SH-SY5Y (cell line): Measurements from ENCODE around the gene PARVG.

Source experiments
- GATA2 ChIP-seq: IDR thresholded peaks from 2 replicates; pipeline ENCODE4 v1.6.1; 2011; ENCODE audit warnings: mild to moderate bottlenecking, low read depth, low read length
- GATA3 ChIP-seq: IDR thresholded peaks from 2 replicates; pipeline ENCODE4 v1.6.1; 2011; ENCODE audit warnings: low read depth, mild to moderate bottlenecking, low read length, moderate library complexity

PARVG gene

DNA sequence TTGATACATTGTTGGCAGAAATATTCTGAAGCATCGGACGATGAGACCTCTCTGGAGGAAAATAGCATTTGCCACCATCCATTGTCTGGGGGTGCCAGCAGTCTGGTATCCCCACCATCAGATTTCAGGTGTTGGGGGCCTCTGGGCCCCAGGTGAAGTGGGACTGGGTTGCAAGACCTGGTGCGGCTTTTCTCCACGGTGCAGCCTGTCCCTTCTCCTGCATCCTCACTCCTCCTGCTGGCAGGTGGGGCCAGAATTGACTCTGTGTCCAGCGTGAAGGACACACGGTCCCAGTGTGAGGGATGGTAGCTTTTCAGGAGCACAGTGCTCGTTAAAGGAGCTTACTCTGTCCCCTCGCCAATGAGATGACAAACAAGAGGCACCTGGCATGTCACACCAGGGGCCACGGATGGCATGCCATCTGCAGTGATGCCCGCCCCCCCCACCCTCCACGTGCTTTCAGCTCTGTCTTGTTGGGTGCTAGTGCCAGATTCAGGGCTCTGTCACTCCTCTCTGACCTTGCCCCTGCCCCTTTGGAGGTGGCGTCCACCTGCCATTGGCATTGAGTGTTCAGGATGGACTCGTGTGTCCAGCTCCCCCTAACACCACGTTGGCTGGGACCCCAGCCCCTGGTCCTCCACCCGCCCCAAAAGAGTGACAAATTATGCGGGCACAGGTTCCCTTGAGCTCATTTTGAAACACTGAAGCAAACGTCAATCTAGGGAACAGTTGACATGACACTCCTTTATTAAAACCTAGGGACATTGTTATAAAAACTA lies 62.4 kb downstream of the PARVG start:
- TF ChIP-seq GATA2 (no peak), GATA3 (no peak)

DNA sequence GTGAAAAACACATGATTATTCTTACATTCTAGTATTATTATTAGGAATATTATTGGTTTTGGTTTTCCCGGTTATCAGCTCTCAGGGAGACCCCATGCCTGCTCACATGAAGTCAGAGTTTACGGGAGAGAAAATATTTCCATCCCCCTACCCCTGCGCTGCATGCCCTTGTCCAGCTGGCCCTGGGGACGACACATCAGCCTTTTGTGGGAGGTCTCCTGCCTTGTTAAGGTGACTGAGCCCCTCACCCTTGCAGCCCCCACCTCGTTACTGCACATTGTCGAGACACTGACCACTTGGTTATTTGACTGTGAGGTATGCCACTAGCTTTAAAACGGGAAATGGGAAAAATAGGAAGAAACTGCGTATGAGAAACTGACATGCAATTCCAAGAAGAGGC lies 63.0 kb downstream of the PARVG start:
- TF ChIP-seq GATA2 (no peak), GATA3 (no peak)

DNA sequence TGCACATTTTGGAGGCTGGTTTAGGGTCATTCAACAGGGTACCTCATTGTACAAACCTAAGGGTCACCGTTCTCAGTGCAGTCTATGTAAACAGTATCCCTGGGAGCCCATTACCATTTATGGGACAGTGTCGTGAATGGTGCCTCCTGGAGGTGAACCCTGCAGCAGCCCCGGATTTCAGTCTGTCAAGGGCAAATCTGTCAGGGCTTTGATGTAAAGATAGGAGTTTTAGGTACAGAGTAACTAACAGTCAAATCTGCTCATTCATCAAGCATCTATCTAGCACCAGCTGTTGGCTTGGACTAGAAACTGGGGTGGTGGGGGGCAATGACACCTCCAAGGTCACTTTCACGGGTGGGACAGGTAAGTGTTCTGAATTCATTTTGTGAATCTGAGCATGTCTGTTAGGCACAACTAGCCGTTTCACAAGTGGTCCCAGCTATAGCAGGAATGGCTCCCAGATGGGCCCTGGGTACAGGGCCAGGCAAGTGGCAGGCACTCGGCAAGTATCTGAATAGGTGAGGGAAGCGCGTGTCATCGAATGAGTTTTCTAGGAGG lies 63.6 kb downstream of the PARVG start:
- TF ChIP-seq GATA2, result no peak
- TF ChIP-seq GATA3, result no peak

DNA sequence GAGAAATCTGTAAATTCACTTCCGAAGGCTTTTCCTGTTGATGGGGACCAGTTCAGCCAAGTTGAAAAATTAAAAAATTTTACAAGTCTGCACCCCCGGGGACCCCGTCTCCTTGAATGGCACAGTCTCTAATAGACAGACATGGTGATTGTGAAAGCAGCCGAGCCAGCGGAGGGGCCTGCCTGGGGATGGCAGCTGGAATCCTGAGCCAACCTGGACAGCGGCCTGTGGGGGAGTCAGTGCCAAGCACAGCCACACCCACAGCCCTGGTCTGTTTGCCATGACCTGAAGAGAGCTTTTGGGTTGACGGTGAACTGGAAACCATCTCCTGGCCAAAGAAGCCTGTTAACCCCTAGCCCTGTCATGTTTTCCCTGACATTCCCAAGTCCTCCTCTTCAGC lies 64.7 kb downstream of the PARVG start:
- TF ChIP-seq GATA2, result no peak
- no peak for TF ChIP-seq GATA3

DNA sequence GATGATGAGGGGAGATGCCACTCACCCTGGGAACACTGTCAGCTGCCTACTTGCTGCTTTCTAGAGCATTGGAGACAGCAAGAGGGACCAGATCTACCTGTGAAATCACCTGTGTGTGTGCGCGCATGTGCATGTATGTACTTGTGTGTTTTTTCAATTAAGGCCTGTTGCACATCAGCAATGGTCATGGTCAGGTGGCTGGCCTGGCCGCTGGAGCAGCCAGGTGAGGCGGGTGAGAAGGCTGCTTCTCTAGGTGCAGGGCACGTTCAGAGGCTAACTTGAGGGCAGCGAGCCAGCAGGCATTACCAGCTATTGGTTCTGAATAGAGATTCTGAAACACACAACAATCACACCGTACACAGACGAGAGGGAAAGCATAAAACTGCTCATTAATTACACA lies 65.1 kb downstream of the PARVG start:
- no peak for TF ChIP-seq GATA2
- no peak for TF ChIP-seq GATA3

DNA sequence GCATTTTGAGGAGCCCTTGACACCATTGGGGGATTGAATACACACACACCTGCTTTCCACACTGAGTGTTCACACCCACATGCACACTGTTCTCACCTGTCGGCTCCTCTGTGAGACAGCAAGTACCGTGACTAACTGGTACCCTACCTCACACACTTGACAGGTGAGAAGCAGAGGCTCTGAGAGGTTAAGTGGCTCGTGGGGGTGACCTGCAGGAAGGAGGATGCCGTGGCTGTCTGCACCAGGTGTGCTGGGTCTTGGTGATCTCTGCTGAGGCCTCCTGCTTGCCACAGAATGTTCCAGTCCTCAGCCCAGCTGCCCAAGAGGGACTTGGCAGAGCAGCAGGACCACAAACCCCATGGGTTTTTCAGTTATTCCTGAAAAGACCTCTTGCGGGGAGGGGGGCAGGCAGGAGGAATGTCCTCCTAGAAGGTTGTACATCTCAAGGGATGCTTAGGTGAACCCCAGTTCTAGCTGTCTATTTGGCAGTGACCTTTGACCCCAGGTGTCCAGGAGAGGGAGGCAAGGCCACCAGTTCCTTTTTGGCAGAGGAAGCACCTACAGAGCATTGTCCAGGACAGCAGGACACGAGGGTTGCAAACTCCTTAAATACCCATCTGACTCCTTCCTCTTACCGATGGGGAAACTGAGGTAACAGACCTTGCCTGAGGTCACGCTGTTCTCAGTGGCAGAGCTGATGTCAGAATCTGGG lies 66.0 kb downstream of the PARVG start:
- no peak for TF ChIP-seq GATA3
- TF ChIP-seq GATA2, result no peak

DNA sequence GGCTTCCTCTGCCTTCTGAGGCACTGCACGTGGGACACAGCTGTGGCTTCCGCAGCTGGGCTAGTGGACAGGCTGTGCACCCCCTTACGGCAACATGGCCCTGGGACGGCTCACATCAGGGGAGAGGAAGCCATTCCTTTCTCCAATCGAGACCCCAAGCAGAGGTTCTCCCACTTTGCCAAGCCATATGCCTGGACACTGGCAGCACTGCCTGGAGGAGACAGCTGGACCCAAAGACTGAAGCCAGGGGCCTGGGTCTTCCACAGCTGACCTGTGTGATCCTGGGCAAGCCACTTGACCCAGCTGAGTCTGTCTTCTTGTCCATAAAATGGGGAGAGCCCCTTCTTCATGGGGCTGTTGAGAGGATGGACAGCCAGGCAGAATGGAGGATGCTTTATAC lies 66.6 kb downstream of the PARVG start:
- no peak for TF ChIP-seq GATA3
- TF ChIP-seq GATA2, result no peak

DNA sequence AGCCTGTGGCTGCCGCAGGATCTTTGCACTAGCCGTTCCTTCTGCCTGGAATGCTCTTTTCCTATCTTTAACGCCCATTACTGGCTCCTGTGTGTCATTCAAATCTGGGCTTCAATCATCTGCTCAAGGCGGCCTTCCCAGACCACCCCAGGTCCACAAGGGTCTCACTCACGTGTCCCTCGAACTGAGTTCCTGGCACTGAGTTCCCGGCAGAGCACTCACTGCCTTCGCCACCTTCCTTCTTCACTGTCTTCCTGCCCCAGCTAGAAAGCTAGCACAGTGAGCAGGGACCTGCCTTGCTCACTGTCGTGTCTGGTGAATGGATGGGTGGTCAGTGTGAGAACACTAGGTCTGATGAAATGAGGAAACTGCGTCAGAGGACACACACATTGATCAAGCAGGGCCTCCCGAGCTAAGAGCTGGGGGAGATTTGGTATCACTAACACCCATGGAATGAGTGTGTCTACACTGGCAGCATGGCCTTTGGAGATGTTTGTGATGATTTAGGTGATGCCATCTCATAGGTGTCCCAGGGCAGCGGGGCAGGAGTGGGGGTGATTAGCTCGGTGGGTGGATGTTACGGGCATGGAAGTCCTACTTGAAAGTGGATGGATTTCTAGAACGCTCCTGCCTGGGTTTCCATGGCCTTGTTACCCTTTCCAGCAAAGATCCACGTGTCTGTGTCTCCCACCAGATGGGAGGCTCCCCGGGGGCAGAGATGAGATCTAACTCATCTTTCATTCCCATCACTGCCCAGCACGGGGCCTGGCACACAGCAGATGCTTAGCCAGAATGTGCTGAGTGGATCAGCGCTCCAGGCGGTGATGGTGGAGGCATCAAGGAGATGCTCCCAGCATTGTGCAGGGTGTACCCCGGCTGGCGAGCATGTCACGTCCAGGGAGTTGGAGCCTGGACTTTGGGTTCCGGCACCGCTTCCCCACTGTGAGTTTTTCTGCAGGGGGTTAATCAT lies 67.5 kb downstream of the PARVG start:
- TF ChIP-seq GATA2 (no peak), GATA3 (no peak)

DNA sequence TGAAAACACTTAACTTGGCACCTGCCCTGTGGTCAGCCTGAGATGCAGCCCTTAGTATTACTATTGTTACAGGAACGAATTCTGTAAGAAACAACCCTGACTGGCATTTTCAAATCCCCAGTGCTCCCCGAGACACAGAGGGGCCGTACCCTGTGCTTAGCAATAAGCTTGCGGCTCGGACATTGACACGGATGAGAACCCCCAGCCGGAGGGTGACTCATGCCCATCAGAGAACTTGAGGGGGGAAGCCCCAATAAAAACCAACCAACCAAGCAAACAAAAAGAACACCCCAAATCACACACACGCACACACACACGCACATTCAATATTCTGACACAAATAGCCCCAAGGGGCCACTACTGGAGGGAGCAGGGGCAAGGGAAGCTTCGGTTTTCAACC lies 68.2 kb downstream of the PARVG start:
- TF ChIP-seq GATA3 (no peak), GATA2 (no peak)

DNA sequence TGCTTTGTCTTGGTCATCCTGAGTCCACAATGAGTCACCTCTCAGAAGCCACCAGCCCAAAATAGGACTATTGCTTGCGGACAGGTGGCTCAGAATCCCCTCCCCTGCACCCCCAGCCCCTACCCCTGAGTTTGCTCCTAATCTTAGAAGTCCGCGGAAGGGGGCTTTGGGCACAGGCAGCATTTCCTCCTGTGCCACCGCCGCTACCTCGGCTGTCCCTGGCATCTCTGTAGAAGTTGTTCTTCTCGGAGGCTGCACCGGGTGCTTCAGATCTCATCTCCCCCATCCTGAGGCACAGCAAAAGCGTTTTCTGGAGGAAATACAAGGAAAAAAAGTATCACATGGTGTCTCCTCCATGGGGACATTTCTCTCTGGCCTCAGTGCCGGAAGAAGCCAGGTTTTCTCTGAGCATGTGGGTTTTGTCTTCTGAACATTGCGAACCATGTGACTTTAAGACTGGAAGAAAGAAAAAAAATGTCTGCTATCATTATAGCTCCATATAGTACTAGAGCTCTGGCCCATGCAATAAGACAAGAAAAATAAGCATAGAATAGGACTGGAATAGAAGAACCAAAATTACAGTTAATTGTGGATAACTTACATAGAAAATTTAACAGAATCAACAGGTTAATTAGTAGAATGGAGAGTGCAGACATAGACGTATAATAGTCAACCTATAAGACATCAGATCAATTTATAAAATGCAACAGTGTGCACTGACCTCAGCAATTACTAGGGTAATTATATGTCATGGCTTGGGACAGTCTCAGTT lies 68.8 kb downstream of the PARVG start:
- TF ChIP-seq GATA2, result no peak
- TF ChIP-seq GATA3, result no peak

DNA sequence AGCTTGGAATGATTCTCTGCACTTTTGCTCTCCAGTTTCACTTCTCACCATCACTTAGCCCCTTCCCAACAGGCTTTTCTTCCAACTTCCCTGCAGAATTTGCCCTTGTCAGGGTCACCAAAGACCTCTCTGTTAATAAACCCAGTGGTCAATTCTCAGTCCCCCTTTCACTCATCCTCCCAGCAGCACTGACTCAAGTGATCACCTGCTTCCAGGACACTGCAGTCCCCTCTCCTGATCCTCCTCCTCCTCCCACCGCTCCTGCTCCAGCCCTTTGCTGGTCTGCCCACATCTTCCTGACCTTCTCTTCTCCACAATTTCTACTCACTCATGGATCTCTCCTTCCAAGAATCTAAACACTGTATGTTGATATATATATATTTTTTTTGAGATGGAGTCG lies 74.1 kb downstream of the PARVG start:
- TF ChIP-seq GATA3 (no peak), GATA2 (no peak)

DNA sequence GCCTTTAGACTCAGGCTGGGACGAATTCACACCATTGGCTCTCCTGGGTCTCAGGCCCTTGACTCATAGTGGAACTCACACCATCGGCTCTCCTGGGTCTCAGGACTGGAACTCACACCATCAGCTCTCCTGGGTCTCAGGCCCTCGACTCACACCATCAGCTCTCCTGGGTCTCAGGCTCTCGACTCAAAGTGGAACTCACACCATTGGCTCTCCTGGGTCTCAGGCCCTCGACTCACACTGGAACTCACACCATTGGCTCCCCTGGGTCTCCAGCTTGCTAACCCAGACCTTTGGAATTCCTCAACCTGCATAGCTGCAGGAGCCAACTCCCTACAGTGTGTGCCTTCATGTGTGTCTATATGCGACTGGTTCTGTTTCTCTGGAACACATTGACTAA lies 75.4 kb downstream of the PARVG start:
- TF ChIP-seq GATA2 (no peak), GATA3 (no peak)

DNA sequence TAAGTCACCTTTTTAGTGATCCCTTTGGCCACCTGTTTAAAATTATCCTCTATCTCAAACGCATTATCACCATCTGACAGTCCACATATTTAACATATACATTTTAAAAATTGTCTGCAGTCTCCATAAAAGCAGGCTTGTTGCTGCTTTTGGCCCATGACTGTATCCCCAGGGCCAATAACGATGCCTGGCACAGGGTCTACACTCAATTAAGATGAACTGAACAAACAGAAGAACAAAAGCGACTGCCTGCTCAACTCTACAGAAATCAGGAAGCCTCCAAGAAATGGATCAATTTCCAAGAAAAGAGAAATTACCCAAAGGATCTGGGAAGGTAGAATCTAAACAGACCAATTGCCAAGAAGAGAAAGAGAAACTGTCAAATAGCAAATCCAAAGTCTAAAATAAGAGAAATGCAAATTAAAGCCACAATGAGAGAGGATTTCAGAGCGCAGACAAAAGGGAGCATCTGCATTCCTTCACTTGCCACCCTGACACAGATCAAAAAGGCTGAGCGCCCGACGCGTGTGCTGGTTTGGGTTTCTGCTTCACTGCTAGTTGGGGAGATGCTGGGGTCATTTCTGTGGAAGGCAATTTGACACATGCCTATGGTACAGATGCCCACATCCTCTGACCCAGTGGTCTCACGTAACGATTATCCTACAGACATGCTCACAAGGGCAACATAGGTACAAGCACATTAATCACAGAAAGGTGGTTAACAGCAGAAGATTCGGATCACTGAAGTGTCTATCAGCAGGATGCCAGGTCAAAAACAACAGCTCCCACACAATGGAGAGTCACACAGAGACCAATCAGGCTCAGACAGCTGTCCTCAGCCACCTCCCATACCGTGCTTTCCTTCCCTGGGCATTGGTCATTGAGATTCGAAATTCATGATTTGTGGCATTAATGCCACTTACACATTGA lies 76.1 kb downstream of the PARVG start:
- TF ChIP-seq GATA3, result no peak
- TF ChIP-seq GATA2, result peak; percentile 31; the same call in 1 of the 2 replicates
